Cardiac septum (tissue), 1 donor: ENCODE measurements around the gene NLRC5. TPM values are rescaled to one million over a fixed set of nuclear protein-coding genes. Genes with fewer than 3 reads are reported as not detected.
"Not testable (repeated sequence)": the region's sequence is repeated elsewhere in the genome, so short reads cannot be mapped to it uniquely, and the experiment has no call there.

Source experiments
- DNase-seq: peaks from one replicate; pipeline ENCODE4 v3.0.0-alpha.2; 2020; ENCODE audit warnings: low spot score
- intact Hi-C: fragments of 100-400 bp; cut with DNase I; formaldehyde crosslinking; loops from one replicate; pipeline ENCODE4 v1.14.0; 2022
- total RNA-seq: library from RNA; stranded (reverse); fragmentation: NEBNext Ultra II Directional; extraction: Animal tissue kit (Norgen Biotek cat#: 25700); gene quantifications from one replicate; pipeline ENCODE4 v1.2.1, GENCODE V29; 2021
- donor health status: DM: no; HTN: no; CAD: no.

NLRC5 gene
- total RNA-seq, 1 donor from 2014 or later: 12.7 TPM

- intact Hi-C loops: no loop called here
Observed at GRCh38 chr16:57061084-57061905, 71.9 kb downstream of the NLRC5 start.

GRCh38 chr16:57062329-57062728, 73.0 kb downstream of the NLRC5 start:
- intact Hi-C loops: no loop called here
- no peak for DNase-seq

More at GRCh38 chr16:57061084-57061905, 71.9 kb downstream of the NLRC5 start:
- peak; percentile 88 for DNase-seq

DNA sequence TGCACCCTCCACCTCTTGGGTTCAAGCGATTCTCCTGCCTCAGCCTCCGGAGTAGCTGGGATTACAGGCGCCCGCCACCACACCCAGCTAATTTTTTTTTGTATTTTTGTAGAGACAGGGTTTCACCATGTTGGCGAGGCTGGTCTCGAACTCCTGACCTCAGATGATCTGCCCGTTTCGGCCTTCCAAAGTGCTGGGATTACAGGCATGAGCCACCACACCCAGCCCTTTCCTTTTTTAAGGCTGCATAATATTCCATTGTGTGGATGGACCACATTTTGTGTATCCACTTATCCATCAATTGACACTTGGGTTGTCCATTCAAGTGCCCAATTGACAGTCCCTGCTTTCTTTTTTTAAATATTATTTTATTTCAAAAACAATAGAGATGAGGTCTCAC, 73.8 kb downstream of the NLRC5 start:
- DNase-seq, intact Hi-C loops: not testable (repeated sequence)

GRCh38 chr16:57064995-57065394, 75.6 kb downstream of the NLRC5 start:
- intact Hi-C loops: no loop called here
- DNase-seq: no peak

- no peak for DNase-seq
- intact Hi-C loops: no loop called here
Observed at GRCh38 chr16:57066625-57067024, 77.3 kb downstream of the NLRC5 start.

DNA sequence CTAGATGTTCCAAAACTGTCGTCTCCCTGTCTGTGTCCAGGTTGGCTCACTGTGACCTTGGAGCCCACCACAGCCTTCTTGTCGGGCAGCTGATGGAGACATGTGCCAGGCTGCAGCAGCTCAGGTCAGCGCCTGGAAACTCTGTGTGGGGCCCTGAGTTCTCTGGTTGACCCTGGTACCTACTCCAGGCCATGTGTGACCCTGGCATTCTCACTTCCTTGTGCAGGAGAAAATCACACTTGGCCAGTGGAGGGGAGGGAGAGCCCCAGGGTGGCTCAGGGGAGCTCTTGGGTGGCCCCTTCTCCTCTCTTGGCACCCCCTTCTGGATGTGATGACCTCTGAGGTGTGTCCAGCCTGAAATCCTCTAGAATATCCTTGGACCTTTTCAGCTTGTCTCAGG, 78.0 kb downstream of the NLRC5 start:
- intact Hi-C loops: no loop called here
- no peak for DNase-seq

GRCh38 chr16:57069053-57069452, 79.7 kb downstream of the NLRC5 start:
- intact Hi-C loops: no loop called here
- DNase-seq: no peak

DNA sequence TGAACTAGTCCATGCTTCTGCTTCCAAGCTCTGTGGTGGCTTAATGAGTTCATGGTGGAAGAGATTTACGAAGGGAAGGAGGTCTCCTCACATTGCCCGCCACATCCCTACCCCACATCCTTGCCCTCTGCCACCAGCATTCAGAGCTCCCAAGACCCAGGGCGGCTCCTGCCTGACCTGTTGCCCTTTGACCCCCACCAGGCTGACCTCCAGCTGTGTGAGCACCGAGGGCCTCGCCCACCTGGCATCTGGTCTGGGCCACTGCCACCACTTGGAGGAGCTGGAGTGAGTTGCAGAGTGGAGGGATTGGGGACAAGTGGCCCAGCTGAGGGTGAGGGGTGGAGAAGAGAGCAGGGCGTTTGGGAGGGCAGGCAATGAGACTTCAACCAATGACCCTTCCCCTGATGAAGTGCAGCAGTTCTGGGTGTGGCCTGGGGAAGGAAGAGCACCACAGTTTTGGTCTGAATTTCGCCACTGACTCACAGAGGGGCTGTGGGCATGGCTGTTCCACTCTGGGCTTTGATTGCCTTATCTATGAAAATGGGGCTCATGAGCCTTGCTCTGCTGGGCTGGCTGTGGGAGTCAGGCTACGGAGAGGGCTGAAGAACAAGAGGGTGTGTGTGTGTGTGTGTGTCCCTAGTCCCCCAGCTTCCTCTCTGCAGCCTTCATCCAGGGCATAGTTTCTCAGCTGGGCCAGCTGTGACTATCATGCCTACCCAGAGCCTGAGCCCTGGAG, 80.4 kb downstream of the NLRC5 start:
- intact Hi-C loops: no loop called here
- no peak for DNase-seq

- DNase-seq: no peak
- intact Hi-C loops: no loop called here
Observed at GRCh38 chr16:57070424-57070823, 81.1 kb downstream of the NLRC5 start.

- intact Hi-C loops: not testable (repeated sequence)
Observed at GRCh38 chr16:57071081-57071732, 81.8 kb downstream of the NLRC5 start.

GRCh38 chr16:57071831-57072582, 82.7 kb downstream of the NLRC5 start:
- intact Hi-C loops: no loop called here
- no peak for DNase-seq

More at GRCh38 chr16:57071081-57071732, 81.8 kb downstream of the NLRC5 start:
- DNase-seq: not testable (repeated sequence)

DNA sequence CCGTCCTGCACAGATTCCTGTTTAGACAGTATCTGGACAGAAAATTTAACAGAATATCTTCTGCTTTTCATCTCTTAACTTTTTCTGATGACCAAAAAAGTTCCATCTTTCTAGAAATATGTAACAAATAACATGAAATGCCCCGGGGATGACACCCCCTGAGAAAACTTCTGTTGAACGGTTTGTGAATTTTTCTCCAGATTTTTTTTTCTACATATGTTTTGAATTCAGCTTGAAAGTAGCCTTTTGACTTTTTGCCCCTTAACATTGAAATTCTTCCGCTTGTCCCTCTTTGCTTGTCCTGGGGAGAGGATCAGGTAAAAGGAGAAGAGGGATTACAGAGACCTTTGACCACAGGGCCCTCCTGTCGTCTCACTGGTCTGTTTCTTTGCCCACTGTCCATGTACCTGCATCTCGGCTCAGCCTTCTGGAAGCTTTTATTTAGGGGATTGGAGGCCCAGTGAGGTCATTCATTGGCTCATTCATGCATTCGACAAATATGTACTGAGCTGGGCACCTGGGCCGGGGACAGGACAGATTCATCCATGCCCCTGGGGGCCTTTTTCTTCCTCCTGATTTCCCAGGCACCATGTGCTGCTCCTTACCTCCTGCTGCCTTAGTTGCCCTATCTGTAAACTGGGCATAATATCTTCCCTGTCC, 83.4 kb downstream of the NLRC5 start:
- no peak for DNase-seq
- intact Hi-C loops: no loop called here

DNA sequence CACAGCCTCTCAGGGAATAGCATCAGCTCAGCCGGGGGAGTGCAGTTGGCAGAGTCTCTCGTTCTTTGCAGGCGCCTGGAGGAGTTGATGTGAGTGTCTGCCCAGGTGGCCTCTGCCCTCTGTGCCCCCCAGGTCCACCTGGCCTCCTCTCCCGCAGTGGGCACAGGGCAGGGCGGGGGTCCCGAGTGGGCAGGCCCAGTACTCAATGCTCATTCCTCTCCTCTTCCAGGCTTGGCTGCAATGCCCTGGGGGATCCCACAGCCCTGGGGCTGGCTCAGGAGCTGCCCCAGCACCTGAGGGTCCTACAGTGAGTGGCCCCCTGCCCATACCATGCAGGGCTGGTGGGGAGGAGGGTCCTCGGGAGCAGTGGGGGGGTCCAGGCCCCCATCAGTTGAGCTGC, 88.4 kb downstream of the NLRC5 start:
- intact Hi-C loops: no loop called here
- no peak for DNase-seq

DNA sequence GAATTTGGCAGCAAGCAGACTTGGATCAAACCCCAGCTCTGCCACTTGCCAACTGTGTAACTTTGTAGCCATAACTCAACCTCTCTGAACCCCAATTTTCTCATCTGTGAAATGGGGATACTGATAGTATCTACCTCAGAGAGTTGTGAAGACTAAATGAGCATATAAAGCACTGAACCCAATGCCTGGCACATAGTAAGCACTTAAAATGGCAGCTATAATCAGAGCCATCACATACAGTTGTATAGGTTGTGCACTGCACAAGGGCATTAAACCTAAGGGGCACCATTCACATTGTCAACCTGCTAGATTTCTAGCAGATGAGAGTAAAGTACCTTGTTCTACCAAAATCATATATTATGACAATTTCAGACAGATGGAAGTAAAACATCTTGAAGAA, 92.4 kb downstream of the NLRC5 start:
- DNase-seq: no peak
- intact Hi-C loops: loop anchor here (10.0 kb wide), 1 partner anchor 333 kb away; no protein-coding TSS in a partner anchor

DNA sequence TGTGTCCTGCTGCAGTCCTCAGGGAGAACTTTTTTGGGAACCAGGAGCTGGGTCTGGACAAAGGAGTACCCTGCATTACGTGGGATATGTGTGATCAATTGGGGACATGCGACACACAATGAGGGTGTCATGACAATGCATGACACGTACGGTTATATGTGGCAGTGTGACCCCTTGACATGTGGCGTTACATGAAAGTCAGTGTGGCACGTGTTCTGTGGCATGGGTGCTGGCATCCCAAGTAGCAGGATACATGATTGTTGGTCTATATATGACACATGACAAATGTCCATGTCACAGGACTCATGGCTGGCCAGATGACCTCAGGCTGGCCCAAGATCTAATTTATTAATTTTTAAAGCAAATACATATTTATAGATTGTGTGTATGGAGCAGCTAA, 93.3 kb downstream of the NLRC5 start:
- intact Hi-C loops: loop anchor here (10.0 kb wide), 1 partner anchor 332 kb away; no protein-coding TSS in a partner anchor
- no peak for DNase-seq

GRCh38 chr16:57083485-57084126, 94.2 kb downstream of the NLRC5 start:
- intact Hi-C loops: loop anchor here (1.0 to 10.0 kb wide), 2 partner anchors 85 to 331 kb away; no protein-coding TSS in a partner anchor
- DNase-seq: no peak

GRCh38 chr16:57084257-57084770, 95.0 kb downstream of the NLRC5 start:
- intact Hi-C loops: loop anchor here (1.0 to 10.0 kb wide), 2 partner anchors 84 to 330 kb away; no protein-coding TSS in a partner anchor
- peak; percentile 89 for DNase-seq

- intact Hi-C loops: loop anchor here (1.0 to 10.0 kb wide), 3 partner anchors 83 to 330 kb away; no protein-coding TSS in a partner anchor
Observed at GRCh38 chr16:57084996-57085395, 95.6 kb downstream of the NLRC5 start.

More at GRCh38 chr16:57084996-57085395, 95.6 kb downstream of the NLRC5 start:
- DNase-seq: no peak
